Adrenal gland (tissue), 12 donors: ENCODE measurements around the gene LRRC53. TPM values are rescaled to one million over a fixed set of nuclear protein-coding genes. Genes with fewer than 3 reads are reported as not detected.

ENCODE experiments used
- DNase-seq, 7 donors: peaks; one replicate each; pipeline ENCODE4 v3.0.0-alpha.2; 2019 to 2020
- H3K27ac ChIP-seq, 5 donors: fragments of 200-600 bp; sonication (generic) in 4 of 5; 1 replicate in 3 of 5; 2 replicates in 2 of 5; pipeline versions ENCODE4 v1.5.1 to v1.8.0; 2016 to 2020; ENCODE audit warnings: mild to moderate bottlenecking in 1 of 5
- H3K27me3 ChIP-seq: fragments of 200-600 bp; 2 replicates; pipeline ENCODE4 v1.8.0; 2021
- H3K36me3 ChIP-seq, 2 donors: fragments of 200-600 bp; replicated peaks in 1 of 2; 1 replicate in 1 of 2; 2 replicates in 1 of 2; pipeline versions ENCODE4 v1.5.1 to v1.8.0; 2018 to 2022
- H3K4me1 ChIP-seq, 2 donors: fragments of 200-600 bp; replicated peaks in 1 of 2; 1 replicate in 1 of 2; 2 replicates in 1 of 2; pipeline versions ENCODE4 v1.5.1 to v1.8.0; 2018 to 2021
- H3K4me3 ChIP-seq, 4 donors: fragments of 200-600 bp; sonication (generic) in 3 of 4; one replicate each; pipeline ENCODE4 v1.5.1; 2016 to 2018
- H3K9me3 ChIP-seq, 3 donors: fragments of 200-600 bp; sonication (generic) in 1 of 3; replicated peaks in 1 of 3; 1 replicate in 2 of 3; 2 replicates in 1 of 3; pipeline versions ENCODE4 v1.5.1 to v1.8.0; 2016 to 2021
- POLR2A ChIP-seq, 2 donors: fragments of 450-650 bp; IDR thresholded peaks; one replicate each; pipeline ENCODE4 v1.6.1; 2017; ENCODE audit warnings: antibody characterized with exemption in 2 of 2, mild to moderate bottlenecking in 2 of 2, moderate library complexity in 1 of 2
- WGBS, 4 donors: extraction: QIAGEN DNeasy Blood & Tissue Kit in 2 of 4; methylation state at CpG; one replicate each; pipeline versions ENCODE4 v1.1.5 to v1.1.7; 2013 to 2017; 5-methylcytosine and 5-hydroxymethylcytosine counted together
- intact Hi-C, 2 donors: fragments of 100-400 bp; cut with DNase I; formaldehyde crosslinking; loops; one replicate each; pipeline versions ENCODE4 v1.14.1 to v1.15.0; 2022 to 2023
- polyA plus RNA-seq, 3 donors: library from polyadenylated mRNA; stranded (reverse); fragments of 200-250 nt in 2 of 3; fragments of 350-450 nt in 1 of 3; fragmentation: Illumina TruSeq in 1 of 3; extraction: RNeasy Lipid Tissue Mini Kit (QIAGEN cat#74804) in 1 of 3; gene quantifications; one replicate each; pipeline ENCODE4 v1.2.3, GENCODE V29; 2013 to 2014
- total RNA-seq, 9 donors: library from RNA; depleted of rRNA in 4 of 9; stranded (reverse); fragments of >200 nt in 4 of 9; fragments of 120-200 nt in 1 of 9; fragmentation: NEBNext Ultra II Directional in 1 of 9; extraction: Animal tissue kit (Norgen Biotek cat#: 25700) in 1 of 9; gene quantifications; one replicate each; pipeline versions ENCODE4 v1.1.0 to v1.2.4, GENCODE V29; 2013 to 2023
- TF ChIP-seq, protein P1 (sequence below), 6 experiments: fragments of 450-650 bp in 4 of 6; fragments of 200-600 bp in 2 of 6; sonication (generic) in 1 of 6; IDR thresholded peaks; 1 replicate in 5 of 6; 2 replicates in 1 of 6; pipeline versions ENCODE4 v1.5.1 to v1.8.0; 2016 to 2021; ENCODE audit warnings: antibody characterized with exemption in 6 of 6, mild to moderate bottlenecking in 2 of 6, moderate library complexity in 1 of 6
- donor health status: healthy with polysubstance abuse.
- donor health status: Bipolar disorder and iron deficiency.
- donor health status: DM: yes; HTN: yes; CAD: no.
- donor health status: DM: no; HTN: no; CAD: no.
- donor health status: DM: no; HTN: no; CAD: no.
- donor health status: DM: yes; HTN: yes; CAD: no.

The LRRC53 gene
- total and polyA plus RNA-seq, 12 donors = not detected

DNA sequence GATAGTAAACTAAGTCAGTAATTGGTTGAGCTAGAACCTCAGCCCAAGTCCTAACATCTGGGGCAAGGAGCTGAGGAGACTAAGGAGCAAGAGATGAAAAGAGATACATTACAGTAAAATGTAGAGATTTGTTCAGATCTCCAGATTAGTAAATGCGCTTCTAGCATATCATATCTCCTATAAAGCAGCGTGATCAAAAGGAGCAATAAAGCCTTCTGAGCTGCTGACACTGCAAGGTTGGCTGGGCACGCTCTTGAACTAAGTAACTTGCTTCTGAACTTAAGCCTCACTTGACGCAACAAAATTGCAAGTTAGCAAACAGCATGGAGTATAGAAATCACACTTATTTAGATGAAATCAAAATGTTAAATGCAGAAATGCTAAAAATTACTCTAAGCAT is 80.9 kb downstream of the LRRC53 start:
- no peaks in the 10 kb centered on the region for H3K27me3 ChIP-seq
- no peaks in the 10 kb centered on the region for H3K9me3 ChIP-seq
- no peak overlapping the region for H3K27ac ChIP-seq
- no peak for DNase-seq
- H3K36me3 ChIP-seq = no peaks in the 10 kb centered on the region
- intact Hi-C loops = no loop called here
- H3K4me1 ChIP-seq = peaks cover 0 to under 1% of the 10 kb centered on the region in 2 donors
- H3K4me3 ChIP-seq = no peak overlapping the region
- 51 to 81% (median 65%) methylated on average over 4 of the region's 4 CpGs for WGBS, 4 donors
- TF ChIP-seq POLR2A (IDR thresholded peaks at IDR 0.05) = no peak
- TF ChIP-seq, protein P1, sequence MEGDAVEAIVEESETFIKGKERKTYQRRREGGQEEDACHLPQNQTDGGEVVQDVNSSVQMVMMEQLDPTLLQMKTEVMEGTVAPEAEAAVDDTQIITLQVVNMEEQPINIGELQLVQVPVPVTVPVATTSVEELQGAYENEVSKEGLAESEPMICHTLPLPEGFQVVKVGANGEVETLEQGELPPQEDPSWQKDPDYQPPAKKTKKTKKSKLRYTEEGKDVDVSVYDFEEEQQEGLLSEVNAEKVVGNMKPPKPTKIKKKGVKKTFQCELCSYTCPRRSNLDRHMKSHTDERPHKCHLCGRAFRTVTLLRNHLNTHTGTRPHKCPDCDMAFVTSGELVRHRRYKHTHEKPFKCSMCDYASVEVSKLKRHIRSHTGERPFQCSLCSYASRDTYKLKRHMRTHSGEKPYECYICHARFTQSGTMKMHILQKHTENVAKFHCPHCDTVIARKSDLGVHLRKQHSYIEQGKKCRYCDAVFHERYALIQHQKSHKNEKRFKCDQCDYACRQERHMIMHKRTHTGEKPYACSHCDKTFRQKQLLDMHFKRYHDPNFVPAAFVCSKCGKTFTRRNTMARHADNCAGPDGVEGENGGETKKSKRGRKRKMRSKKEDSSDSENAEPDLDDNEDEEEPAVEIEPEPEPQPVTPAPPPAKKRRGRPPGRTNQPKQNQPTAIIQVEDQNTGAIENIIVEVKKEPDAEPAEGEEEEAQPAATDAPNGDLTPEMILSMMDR (IDR thresholded peaks at IDR 0.05) = no peak

DNA sequence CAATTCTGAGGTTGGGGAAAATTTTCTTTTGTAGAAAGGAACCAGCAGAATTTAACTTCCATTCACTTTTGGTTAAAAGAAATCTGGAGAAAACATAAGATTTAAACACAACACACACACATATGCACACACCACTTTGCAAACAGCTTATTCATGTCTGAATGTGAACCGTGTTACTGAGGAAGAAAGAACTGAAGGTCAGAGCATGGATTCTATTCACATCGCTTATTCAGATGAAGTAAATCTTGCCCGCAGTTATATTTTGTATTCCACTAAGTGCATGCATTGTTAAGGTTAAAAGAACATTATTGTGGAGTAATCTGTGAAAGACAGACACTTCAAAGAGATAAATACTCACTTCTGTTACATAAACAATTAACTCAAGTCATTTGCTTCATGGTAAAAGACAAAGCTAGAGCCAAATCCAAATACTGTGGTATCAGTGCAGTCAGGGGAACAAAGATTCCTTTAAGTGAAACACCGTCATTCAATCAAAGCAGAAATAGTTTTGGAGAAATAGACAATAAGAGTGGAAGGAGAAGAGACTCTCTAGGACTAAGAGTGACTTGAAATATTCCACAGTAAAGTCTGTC is 82.0 kb downstream of the LRRC53 start:
- no peaks in the 10 kb centered on the region for H3K36me3 ChIP-seq
- no peak overlapping the region for H3K4me3 ChIP-seq
- no peak for DNase-seq
- H3K27ac ChIP-seq = no peak overlapping the region
- 55 to 74% (median 69%) methylated on average over 4 of the region's 4 CpGs for WGBS, 4 donors
- intact Hi-C loops = no loop called here
- H3K27me3 ChIP-seq = no peaks in the 10 kb centered on the region
- H3K4me1 ChIP-seq = peaks cover 0 to 3% of the 10 kb centered on the region in 2 donors
- TF ChIP-seq, protein P1 (IDR thresholded peaks at IDR 0.05) = no peak
- TF ChIP-seq POLR2A (IDR thresholded peaks at IDR 0.05) = no peak
- no peaks in the 10 kb centered on the region for H3K9me3 ChIP-seq

GRCh38 chr1:74429580-74429979 is 82.8 kb downstream of the LRRC53 start:
- Histone ChIP-seq H3K27ac (no peak overlapping the region), H3K4me1 (peaks cover 0 to 3% of the 10 kb centered on the region in 2 donors), H3K4me3 (no peak overlapping the region), H3K9me3 (no peaks in the 10 kb centered on the region), H3K27me3 (no peaks in the 10 kb centered on the region), H3K36me3 (no peaks in the 10 kb centered on the region)
- 78 to 87% (median 82%) methylated on average over 3 of the region's 3 CpGs for WGBS, 4 donors
- intact Hi-C loops = no loop called here
- no peak for DNase-seq
- TF ChIP-seq, protein P1 (IDR thresholded peaks at IDR 0.05) = no peak
- no peak for TF ChIP-seq POLR2A (IDR thresholded peaks at IDR 0.05)

- Histone ChIP-seq H3K27me3 (no peaks in the 10 kb centered on the region), H3K36me3 (no peaks in the 10 kb centered on the region), H3K27ac (no peak overlapping the region), H3K4me1 (peaks cover 0 to 3% of the 10 kb centered on the region in 2 donors), H3K9me3 (no peaks in the 10 kb centered on the region), H3K4me3 (no peak overlapping the region)
- WGBS, 4 donors = 73 to 90% (median 83%) methylated on average over 1 of the region's 1 CpG
- DNase-seq = no peak
- intact Hi-C loops = no loop called here
- TF ChIP-seq POLR2A (IDR thresholded peaks at IDR 0.05) = no peak
- TF ChIP-seq, protein P1 (IDR thresholded peaks at IDR 0.05) = no peak
Measured at GRCh38 chr1:74427681-74428080, 84.7 kb downstream of the LRRC53 start.
